GM23338 (cell line): ENCODE results near the gene TMEM150C. TPM values are rescaled to one million over a fixed set of nuclear protein-coding genes. Genes with fewer than 3 reads are reported as not detected.
A peak's percentile ranks its signal among the peaks of the same experiment; 100 is the strongest.

ENCODE experiments used
- ATAC-seq: fragments of 200-7000 bp; cut with Tn5 transposase; 3 replicates; pipeline ENCODE4 v1.9.1; 2020
- DNase-seq: peaks from one replicate; pipeline ENCODE4 v3.0.0-alpha.2; 2015; ENCODE audit warnings: low spot score
- H2AFZ ChIP-seq: fragments of 200-600 bp; sonication (generic); 2 replicates; pipeline ENCODE4 v1.8.0; 2016; ENCODE audit warnings: antibody characterized with exemption, mild to moderate bottlenecking, moderate library complexity
- H3F3A ChIP-seq: fragments of 200-600 bp; sonication (generic); replicated peaks from 2 replicates; pipeline ENCODE4 v1.8.0; 2017; ENCODE audit warnings: antibody characterized with exemption, mixed run types, low read depth
- H3K27ac ChIP-seq: fragments of 200-600 bp; sonication (generic); 2 replicates; pipeline ENCODE4 v1.6.1; 2016; ENCODE audit warnings: low read depth
- H3K27me3 ChIP-seq: fragments of 200-600 bp; sonication (generic); 2 replicates; pipeline ENCODE4 v1.8.0; 2016; ENCODE audit warnings: mild to moderate bottlenecking, mixed run types, moderate library complexity; ENCODE audit not compliant: insufficient read depth
- H3K36me3 ChIP-seq: fragments of 200-600 bp; sonication (generic); 2 replicates; pipeline ENCODE4 v1.8.0; 2016; ENCODE audit warnings: mild to moderate bottlenecking; ENCODE audit not compliant: insufficient read depth
- H3K4me1 ChIP-seq: fragments of 200-600 bp; sonication (generic); 2 replicates; pipeline ENCODE4 v1.8.0; 2016; ENCODE audit warnings: mild to moderate bottlenecking, moderate library complexity; ENCODE audit not compliant: insufficient read depth
- H3K4me2 ChIP-seq: fragments of 200-600 bp; sonication (generic); 2 replicates; pipeline ENCODE4 v1.7.1; 2017; ENCODE audit warnings: mixed run types
- H3K4me3 ChIP-seq: fragments of 200-600 bp; sonication (generic); 2 replicates; pipeline ENCODE4 v1.6.1; 2016; ENCODE audit warnings: mixed run types
- H3K79me2 ChIP-seq: fragments of 200-600 bp; sonication (generic); replicated peaks from 2 replicates; pipeline ENCODE4 v1.8.0; 2017; ENCODE audit warnings: mild to moderate bottlenecking; ENCODE audit not compliant: insufficient read depth
- H3K9me2 ChIP-seq: fragments of 200-600 bp; sonication (generic); 2 replicates; pipeline ENCODE4 v1.8.0; 2017; ENCODE audit not compliant: insufficient read depth
- H4K20me1 ChIP-seq: fragments of 200-600 bp; sonication (generic); replicated peaks from 2 replicates; pipeline ENCODE4 v1.8.0; 2017; ENCODE audit warnings: mild to moderate bottlenecking; ENCODE audit not compliant: insufficient read depth
- H3K27ac Mint-ChIP-seq: 2 replicates; pipeline ENCODE4 v1.8.0; 2020; ENCODE audit warnings: inconsistent platforms, mild to moderate bottlenecking, moderate library complexity, mixed read lengths
- H3K27me3 Mint-ChIP-seq: 3 replicates; pipeline ENCODE4 v1.8.0; 2022; ENCODE audit warnings: low read depth, mild to moderate bottlenecking, moderate library complexity, mixed read lengths, inconsistent platforms; ENCODE audit not compliant: insufficient read depth, poor library complexity
- H3K36me3 Mint-ChIP-seq: 3 replicates; pipeline ENCODE4 v1.8.0; 2021; ENCODE audit warnings: low read depth, mild to moderate bottlenecking, inconsistent platforms, moderate library complexity, mixed read lengths
- H3K4me1 Mint-ChIP-seq: 3 replicates; pipeline ENCODE4 v1.8.0; 2020; ENCODE audit warnings: mild to moderate bottlenecking, inconsistent platforms, mixed read lengths
- H3K4me3 Mint-ChIP-seq: 3 replicates; pipeline ENCODE4 v1.8.0; 2021; ENCODE audit warnings: moderate library complexity, mild to moderate bottlenecking, inconsistent platforms, mixed read lengths
- H3K9me3 Mint-ChIP-seq: 3 replicates; pipeline ENCODE4 v1.8.0; 2020; ENCODE audit warnings: moderate library complexity, mild to moderate bottlenecking, inconsistent platforms, mixed read lengths
- CTCF ChIP-seq, 2 experiments: fragments of 200-600 bp in 1 of 2; sonication (generic) in 1 of 2; conservative IDR thresholded peaks; 2 replicates each; pipeline versions ENCODE4 v1.5.1 to v1.6.1; 2016 to 2017; ENCODE audit warnings: antibody characterized with exemption in 2 of 2, low read depth in 2 of 2, mild to moderate bottlenecking in 2 of 2, moderate library complexity in 1 of 2
- ETS1 ChIP-seq: IDR thresholded peaks from 2 replicates; pipeline ENCODE4 v1.6.1; 2016; ENCODE audit warnings: antibody characterized with exemption
- NANOG ChIP-seq: IDR thresholded peaks from 2 replicates; pipeline ENCODE4 v1.6.1; 2016; ENCODE audit warnings: antibody characterized with exemption, borderline replicate concordance
- REST ChIP-seq: IDR thresholded peaks from one replicate; pipeline ENCODE4 v1.6.1; 2018; ENCODE audit warnings: antibody characterized with exemption; ENCODE audit not compliant: unreplicated experiment
- STAT1 ChIP-seq: IDR thresholded peaks from one replicate; pipeline ENCODE4 v1.6.1; 2016; ENCODE audit warnings: antibody characterized with exemption; ENCODE audit not compliant: unreplicated experiment
- ZNF114 ChIP-seq: fragments of 250-450 bp; sonication (Bioruptor Pico); IDR thresholded peaks from 2 replicates; pipeline ENCODE4 v1.5.0; 2020; ENCODE audit warnings: mild to moderate bottlenecking, moderate library complexity
- ZNF462 ChIP-seq: fragments of 250-450 bp; sonication (Bioruptor Pico); IDR thresholded peaks from 2 replicates; pipeline ENCODE4 v1.5.0; 2020; ENCODE audit warnings: mild to moderate bottlenecking, moderate library complexity
- polyA plus RNA-seq: library from polyadenylated mRNA; unstranded; fragments of >200 nt; fragmentation: Nextera tagmentation; extraction: Ambion mirVana; gene quantifications from 2 replicates; pipeline ENCODE4 v1.2.1, GENCODE V29; 2016
- total RNA-seq: library from RNA; depleted of rRNA; stranded (reverse); fragments of >200 nt; shearing (Covaris generic); gene quantifications from 2 replicates; pipeline ENCODE4 v1.2.3, GENCODE V29; 2014

TMEM150C gene
- total and polyA plus RNA-seq, 2 experiments from 2014 or later = 1.7 to 4.0 TPM

- TF ChIP-seq ZNF462 (no peak), ETS1 (no peak), STAT1 (no peak)
Measured at GRCh38 chr4:82601242-82602015, 39.6 kb upstream of the TMEM150C start (continued).

- H3K4me1 ChIP-seq = peaks cover under 1% of the 10 kb centered on the region; the same call in 1 of the 2 replicates
- H3K27ac ChIP-seq = no peak overlapping the region
- Mint-ChIP-seq H3K36me3 (no peaks in the 10 kb centered on the region), H3K4me3 (no peak overlapping the region), H3K27me3 (peaks cover 2% of the 10 kb centered on the region), H3K9me3 (no peaks in the 10 kb centered on the region), H3K4me1 (peaks cover 7% of the 10 kb centered on the region; the same call in 2 of the 3 replicates), H3K27ac (peak overlapping the region; percentile 61)
- H3K4me3 ChIP-seq = no peak overlapping the region
- no peaks in the 10 kb centered on the region for H4K20me1 ChIP-seq
- DNase-seq = peak; percentile 86
- H3K36me3 ChIP-seq = no peaks in the 10 kb centered on the region
- no peak for TF ChIP-seq ZNF114 (CRISPR knock-in tag)
- peak; percentile 63 to 84 for TF ChIP-seq CTCF (conservative IDR thresholded peaks at IDR 0.05; ENCODE audit: low read depth in 2 of 2)
- TF ChIP-seq NANOG = no peak
- no peak for TF ChIP-seq REST
- H3F3A ChIP-seq = no peaks in the 10 kb centered on the region
- no peaks in the 10 kb centered on the region for H3K9me2 ChIP-seq
- no peaks in the 10 kb centered on the region for H3K79me2 ChIP-seq
- H3K4me2 ChIP-seq = no peak overlapping the region
- peak; percentile 99 for ATAC-seq
- no peaks in the 10 kb centered on the region for H3K27me3 ChIP-seq
- H2AFZ ChIP-seq = peak overlapping the region; percentile 99
Measured at GRCh38 chr4:82599336-82599735, 37.5 kb upstream of the TMEM150C start.
